Fibroblast of peridontal ligament (primary cell): Measurements from ENCODE around the gene FLVCR2.
"Not testable (repeated sequence)": the region's sequence is repeated elsewhere in the genome, so short reads cannot be mapped to it uniquely, and the experiment has no call there.

ENCODE experiments used
- DNase-seq: peaks from one replicate; pipeline ENCODE4 v3.0.0-alpha.2; 2010; ENCODE audit errors: extremely low read depth

FLVCR2 gene

DNA sequence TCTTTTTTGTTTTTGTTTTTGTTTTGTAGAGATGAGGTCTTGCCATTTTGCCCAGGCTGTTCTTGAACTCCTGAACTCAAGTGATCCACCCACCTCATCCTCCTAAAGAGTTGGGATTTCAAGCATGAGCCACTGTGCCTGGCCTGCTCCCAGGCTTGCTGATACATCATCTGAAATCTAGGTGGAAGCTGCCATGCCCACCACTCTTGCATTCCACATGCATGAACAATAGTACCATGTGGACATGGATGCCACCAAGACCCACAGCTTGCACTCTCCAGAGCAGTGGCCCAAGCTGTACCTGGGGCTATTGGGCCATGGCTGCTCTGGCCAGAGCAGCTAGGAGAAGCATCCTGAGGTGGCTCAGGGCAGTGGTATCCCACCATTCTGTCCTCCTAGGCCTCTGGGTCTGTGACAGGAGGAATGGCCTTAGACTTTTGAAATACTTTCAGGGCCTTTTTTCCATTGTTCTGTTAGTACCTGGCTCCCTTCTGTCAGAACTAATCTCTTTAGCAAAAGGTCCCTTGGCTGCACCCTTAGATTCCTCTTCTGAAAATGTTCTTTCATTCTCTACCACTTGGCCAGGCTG lies 13.7 kb downstream of the FLVCR2 start:
- DNase-seq = no peak

DNA sequence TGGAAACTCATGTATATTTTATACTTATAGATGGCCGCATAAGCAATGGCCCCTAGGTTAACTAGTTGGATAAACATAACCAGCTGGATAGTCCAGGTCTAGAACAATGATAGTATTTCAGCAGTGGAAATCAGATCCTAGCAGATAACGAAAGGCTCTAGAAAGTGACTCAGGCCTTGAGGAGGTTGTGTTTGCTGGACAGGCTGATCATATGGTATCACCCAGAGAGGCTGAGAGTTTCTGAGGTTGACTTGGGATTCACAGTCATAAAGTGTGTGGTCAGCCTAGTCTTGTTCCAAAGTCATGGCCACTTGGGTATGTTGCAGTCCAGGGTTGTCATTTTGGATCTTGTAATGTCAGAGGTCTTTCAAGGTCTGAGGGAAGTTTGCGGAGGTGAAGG lies 16.8 kb downstream of the FLVCR2 start:
- DNase-seq = no peak

DNA sequence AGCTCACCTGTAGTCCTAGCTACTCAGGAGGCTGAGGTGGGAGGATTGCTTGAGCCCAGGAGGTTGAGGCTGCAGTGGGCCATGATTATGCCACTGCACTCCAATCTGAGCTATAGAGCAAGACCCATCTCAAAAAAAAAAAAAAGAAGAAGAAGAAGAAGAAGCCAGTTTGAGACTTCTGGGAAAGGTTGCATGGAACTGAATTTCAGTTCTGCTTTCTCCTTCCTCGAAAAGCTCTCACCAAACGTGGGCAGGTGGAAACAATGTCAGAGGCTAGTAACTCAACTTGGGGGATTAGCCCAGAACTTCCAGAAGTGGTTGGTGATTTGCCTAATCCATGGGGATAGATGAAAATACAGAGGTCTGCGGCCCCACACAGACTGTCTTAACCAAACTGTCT lies 18.7 kb downstream of the FLVCR2 start:
- no peak for DNase-seq

DNA sequence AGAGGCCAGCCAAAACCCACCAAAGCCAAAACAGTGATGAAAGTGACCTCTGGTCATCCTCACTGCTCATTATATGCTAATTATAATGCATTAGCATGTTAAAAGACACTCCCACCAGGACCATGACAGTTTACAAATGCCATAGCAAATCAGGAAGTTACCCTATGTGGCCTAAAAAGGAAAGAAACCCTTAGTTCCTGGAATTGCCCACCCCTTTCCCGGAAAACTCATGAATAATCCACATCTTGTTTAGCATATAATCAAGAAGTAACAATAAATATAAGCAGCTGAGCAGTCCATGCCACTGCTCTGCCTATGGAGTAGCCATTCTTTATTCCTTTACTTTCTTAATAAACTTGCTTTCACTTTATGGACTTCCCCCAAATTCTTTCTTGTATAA lies 21.7 kb downstream of the FLVCR2 start:
- DNase-seq = not testable (repeated sequence)

DNA sequence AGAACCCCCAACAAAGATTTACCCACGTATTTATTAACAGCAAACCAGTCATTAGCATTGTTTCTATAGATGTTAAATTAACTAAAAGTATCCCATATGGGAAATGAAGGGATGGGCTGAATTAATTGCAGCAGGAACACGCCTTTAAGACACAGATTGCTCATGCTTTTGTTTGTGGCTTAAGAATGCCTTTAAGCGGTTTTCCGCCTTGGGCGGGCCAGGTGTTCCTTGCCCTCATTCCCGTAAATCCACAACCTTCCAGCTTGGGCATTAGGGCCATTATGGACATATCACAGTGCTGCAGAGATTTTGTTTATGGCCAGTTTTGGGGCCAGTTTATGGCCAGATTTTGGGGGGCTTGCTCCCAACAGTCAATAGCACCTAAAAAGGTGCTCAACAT lies 22.6 kb downstream of the FLVCR2 start:
- not testable (repeated sequence) for DNase-seq

DNA sequence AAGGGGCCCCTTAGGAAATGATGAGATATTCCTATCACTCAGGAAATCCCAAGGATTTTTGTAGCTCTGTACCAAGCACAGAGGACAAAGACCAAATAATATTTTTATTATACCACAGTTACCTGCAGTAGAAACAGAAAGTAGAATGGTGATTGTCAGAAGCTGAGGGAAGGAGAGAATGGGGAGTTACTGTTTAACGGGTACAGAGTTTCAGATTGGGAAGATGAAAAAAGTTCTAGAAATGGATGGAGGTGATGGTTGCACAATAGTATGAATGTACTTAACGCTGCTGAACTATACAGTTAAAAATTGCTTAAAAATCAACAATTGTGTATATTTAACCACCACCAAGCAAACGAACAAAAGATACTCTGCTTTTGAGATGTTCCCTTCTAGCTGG lies 24.1 kb downstream of the FLVCR2 start:
- no peak for DNase-seq

DNA sequence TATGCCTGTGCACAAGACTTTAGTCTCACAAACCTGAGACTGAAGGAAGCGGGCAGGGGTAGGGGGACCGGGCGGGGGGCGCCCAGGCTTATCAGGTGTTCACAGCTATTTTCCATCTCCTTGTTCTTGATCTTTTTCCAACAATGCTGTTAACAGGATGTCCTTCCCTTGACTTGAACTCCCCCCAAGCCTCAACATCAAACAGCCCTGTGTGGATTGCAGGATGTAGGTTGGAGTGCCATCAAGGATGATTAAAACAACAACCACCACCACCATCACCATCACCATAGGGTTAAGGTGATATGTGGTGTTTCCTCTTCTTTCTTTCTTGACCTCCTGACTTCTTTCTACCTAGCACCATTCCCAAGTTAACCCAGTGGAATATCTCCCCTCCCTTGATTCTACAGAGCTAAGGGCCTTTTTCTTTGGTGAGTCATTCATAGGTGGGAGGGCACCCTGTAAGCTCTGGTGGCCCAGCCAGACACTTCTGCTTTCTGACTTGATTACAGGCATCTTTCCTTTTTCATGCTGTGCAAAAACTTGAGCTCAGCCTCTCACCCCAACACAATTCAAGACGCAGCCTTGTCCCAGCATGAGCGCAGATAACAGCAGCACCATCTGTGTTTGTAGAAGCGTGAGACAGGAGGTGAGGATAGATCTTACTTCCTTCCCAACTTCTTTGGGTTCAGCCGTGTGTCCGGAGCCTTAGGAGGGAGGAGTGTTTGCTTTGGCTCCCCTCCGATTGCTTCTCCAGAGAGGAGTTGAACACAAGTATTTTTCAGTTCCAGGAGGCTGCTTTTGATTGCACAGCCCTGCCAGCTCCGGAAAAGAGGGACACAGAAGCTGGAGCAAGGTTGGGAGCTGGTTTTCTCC lies 26.8 kb downstream of the FLVCR2 start:
- DNase-seq = peak; percentile 16

DNA sequence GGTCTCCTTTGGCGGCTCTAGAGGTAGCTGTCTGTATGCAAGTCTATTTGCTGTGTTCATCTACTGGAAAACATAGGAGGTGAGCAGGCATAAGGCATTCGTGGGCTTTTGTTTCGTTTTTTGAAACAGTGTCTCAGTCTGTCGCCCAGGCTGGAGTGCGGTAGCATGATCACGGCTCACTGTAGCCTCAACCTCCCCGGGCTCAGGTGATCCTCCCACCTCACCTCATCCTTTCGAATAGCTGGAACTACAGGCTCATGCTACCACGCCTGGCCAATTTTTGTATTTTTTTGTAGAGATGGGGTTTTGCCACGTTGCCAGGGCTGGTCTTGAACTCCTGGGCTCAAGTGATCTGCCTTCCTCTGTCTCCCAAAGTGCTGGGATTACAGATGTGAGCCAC lies 27.5 kb downstream of the FLVCR2 start:
- no peak for DNase-seq

DNA sequence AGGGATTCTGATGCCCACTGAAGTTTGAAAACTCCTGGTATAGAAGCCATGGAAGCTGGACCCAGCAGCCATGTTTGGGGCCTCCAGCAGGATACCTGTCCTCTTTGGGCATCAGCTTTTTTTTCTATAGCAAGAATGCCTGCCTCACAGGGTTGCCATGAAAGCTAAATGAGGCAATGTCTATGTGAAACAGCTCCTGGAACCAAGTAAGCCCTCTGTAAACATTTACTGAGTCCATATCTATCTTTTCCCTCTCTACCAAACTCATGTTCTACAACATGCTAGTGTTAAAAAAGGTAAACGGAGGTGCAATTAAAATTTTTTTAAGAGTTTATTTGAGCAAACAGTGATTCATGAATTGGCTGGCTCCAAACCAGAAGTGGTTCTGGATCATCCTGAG lies 28.6 kb downstream of the FLVCR2 start:
- DNase-seq = no peak

DNA sequence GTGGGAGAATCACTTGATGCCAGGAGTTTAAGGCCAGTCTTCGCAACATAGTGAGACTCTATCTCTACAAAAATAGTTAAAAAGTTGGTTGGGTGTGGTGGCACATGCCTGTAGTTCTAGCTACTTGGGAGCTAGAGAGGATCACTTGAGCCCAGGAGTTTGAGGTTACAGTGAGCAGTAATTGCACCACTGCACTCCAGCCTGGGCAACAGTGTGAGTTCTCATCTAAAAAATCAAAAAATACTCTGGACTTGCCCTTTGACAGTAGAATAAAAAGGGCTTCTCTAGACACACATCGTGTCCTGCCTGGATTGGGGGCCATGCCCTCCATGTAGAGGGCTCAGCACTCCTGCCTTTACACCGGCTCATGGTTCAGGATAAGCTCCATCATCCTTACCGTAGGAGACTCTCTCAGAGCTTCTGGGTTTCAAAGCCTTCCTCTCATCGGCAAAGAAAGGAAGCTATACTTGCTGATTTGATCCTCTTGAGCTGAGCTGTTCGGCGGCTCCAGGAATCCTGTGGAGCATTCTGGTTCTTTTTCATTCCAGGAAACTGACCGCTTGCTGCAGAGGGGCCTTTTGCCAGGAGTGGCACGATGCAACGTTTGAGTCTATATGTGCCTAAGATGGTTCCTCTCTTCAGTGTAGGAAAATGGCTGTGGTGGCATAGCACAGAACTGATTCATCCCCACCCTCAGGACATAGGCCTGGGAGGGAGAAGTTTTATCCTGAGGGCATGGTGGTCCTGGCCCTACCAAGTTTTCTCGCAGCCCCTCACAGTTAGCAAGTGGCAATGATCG lies 29.6 kb downstream of the FLVCR2 start:
- DNase-seq = no peak

DNA sequence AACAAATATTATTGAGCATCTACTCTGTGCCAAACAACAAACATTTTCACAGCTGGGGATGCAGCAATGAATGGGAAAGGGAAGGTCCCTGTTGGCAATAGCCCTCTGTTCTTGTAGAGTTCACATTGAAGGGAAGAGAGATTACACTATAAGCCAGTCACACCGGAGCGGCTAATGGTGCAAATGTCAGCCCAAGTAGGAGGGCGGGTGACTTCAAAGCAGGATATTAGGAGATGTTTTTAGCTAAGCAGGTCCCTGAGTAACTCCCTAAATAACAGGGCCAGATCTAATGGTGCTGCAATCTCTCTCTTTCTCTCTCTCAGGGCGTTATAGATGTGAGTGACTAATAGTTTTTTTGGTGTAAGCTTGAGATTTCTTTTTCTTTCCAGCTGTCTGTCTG lies 30.7 kb downstream of the FLVCR2 start:
- no peak for DNase-seq

DNA sequence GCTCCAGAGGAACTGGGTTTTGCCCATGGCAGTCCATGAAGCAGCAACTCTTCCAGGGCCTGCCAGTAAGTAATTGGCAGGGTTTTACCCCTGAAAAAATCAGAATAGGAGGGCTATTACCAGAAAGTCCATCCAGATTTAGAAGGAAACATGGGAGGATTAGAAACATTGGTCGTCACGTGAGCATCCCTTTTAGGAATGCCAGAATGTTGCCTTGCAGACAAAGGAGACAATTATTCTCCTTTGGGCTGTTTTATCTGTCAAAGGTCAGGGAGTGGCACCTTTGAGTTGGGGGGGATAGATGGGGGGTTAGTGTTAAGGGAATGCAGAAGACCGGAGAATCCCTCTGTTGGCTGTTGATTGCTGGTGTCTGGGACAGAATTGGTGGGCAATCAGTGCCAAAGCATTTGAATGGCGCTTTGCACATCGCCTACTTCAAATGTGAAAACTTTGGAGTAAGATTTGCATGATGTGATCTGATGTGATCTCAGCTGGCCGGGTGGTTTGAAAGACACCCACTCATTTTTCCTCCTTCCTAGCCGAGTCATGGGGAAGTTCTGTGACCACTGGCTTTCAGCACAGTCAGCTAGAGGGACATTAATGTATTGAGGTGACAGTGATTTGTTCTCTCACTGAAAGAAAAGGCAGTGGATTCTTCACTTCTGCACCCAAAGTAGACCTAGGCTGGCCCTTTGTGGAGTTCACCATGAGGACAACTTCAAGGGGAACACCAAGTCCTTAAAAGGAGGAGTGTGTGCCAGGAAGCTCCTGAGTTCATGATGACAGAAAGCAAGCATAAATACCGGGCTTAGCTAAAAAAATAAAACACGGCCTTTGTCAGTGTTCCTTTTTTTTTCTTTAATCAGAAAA lies 31.4 kb downstream of the FLVCR2 start:
- no peak for DNase-seq

DNA sequence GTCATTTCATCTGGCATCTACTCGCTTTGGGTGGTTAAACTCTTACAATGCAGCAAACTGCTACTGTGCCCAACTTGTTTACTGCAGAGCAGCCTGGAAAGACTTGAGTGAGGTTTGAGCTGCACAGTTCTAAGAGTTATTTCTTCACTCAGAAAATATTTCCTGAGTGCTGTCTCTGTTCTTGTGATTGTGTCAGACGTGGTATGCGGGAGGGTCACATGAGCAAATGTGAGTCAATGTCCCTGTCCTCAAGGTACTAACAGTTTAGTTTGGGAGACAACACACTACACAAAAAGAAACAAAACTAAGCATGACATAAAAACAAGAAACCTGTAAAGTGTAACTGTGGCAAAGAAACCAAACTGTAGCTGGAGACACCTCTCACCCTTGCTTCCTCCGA lies 32.4 kb downstream of the FLVCR2 start:
- DNase-seq = no peak

DNA sequence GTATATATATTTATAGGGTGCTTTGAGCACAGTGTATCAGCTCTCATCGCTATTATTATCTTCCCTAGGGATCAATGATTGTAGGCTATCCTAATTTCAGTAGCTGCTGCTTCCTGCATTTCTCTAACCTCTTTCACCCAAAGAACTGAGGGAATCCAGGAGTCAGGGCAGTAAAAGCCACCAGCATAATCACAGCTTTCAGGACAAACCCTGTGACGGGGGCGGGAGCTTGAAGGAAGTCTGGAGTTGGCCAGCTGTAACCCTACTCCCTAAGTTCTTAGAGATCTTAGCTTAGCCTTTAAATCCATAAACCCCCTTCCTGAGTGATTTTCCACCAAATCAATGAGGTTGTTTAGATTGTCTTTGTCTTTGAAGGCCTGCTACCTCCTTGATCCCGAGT lies 33.7 kb downstream of the FLVCR2 start:
- no peak for DNase-seq

DNA sequence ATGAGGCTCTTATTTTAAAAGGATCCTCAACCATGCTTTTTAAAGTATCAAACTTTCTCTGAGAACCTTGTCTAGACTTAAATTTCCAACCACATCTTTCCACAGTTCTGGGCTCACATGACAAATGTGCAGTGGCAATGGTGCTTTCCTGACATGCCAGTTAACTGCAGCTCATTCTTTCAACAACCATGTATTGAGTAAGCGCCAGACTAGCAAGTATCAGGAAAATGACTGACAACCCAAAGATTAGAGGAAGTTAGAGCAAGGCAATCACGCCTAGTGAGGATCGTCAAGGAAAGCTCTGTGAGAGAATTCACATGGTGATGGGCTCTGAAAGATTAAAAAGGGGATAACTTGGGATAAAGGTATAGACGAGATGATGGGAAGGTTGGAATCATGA lies 35.8 kb downstream of the FLVCR2 start:
- DNase-seq = no peak

DNA sequence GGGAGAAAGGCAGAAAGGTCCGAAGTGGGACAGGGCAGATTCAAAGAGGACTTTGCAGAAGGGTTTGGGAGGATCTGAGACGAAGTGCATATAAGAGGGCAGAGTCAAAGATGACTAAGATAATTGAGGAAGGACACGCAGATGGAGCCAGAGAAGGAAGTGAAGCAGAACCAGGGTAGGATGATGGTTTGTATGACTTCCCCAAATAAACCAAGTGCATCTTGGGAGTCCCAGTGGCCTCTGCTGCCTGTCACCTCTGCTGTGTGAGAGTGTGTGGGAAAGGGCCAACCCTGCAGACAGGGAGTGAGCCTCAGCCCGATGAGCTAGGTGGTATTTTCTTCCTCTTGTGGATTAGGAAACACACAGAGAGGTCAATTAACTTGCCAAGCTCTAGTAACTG lies 36.8 kb downstream of the FLVCR2 start:
- no peak for DNase-seq

DNA sequence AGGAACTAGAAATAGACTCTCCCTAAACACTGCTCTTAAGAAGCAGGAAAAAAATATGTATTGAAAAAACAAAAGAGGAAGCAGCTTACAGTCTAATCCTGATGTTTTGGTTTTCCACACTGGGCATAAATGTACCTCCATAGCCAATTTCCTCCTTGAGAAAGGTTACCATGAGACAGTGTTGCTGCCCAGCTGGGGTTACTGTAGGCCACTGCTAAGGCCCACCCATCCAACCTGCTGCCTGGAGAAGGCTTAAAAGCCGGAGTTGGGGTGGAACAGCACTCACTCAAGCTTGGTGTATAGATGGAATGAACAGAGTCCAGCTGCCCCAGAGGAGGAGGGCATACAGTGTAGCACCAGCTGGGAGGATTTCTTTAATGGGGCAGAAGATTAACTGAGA lies 41.1 kb downstream of the FLVCR2 start:
- no peak for DNase-seq

DNA sequence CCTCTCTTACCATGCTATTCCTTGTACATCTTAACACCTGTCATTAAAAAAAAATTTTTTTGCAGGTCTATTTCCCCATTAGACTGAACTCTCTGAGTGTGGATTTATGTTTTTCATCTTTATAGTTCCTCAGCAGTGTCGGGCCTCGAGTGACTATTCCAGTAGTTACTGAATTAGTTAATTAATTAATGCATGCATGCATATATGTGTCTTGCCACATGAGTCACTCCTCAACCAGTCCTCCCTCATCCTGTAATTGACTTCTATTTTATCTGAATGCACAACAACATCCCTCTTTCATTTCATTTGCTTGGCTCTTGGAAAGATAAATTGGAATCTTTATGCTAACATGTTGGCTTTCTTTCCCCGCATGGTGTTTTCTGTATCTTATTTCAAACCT lies 46.6 kb downstream of the FLVCR2 start:
- no peak for DNase-seq

DNA sequence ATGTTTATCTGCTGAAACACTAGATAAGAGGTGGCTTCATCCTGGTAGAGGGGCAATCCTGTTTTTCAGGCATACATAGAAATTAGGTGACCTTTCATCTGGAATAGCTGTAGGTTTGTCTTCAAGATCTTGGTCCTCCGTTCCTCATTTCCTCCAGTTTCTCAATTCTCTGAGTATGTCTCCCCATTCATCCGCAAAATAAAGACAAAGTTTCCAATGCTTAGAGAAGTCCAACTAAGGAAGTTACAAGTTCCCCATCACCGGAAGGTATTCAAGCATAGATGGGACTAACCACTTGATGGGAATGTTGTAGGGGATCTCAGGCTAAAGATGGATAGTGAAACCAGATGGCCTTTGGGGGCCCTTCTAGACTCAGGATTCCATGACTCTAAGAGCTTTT lies 48.0 kb downstream of the FLVCR2 start:
- no peak for DNase-seq

DNA sequence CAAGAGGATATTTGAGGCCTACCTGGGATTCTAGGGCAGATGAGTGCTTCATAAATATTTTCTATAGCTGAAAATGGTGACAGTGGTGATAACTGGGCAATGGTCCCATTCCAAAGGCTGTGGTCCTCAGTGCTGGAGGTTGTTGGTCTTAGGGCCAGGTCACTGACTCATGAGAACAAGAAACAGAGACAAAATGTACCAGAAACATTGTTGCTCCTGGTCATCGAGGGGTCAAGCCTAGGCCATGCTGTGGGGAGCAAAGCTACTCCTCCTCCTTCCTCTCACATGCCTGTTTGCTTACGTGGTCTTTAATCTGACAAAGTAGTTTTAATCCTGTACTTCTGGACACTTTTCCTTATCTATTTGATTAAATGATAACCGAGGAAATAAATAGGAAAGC lies 48.4 kb downstream of the FLVCR2 start:
- no peak for DNase-seq

DNA sequence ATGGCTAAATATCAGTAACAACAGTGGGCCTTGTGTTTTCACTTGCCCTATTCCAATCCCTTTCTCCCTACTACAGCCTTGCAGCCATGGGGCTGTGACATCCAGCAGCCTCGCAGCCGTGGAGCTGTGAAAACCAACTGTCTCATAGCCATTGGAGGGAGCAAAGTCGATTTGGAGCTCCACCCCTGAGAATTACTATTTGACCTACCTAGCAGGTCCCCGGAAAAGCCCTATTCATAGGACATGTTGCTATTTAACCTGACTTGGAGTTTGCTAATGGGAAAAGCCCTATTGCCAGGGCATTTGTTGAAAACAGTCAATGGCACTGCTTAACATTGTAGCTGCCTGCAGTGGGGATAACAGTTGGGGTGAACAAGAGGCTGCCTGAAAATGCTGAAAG lies 49.0 kb downstream of the FLVCR2 start:
- no peak for DNase-seq

DNA sequence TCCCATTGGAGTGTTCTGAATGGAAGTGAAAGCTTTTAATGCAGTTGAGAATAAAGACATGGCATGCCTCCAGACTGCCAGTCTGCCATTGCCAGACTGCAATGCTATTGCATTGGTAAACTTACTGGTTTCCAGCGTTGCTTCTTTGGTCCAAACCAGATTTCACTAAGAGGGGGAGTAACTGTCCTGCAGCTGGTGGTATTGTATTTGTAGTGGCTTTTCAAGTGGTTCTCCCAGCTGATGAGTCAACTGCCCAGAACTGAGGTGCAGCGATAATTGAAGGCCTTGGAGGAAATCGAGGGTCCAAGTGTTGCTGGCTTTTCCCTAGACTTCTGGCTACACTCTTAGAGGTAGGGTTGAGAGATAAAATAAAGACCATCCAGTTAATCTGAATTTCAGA lies 50.4 kb downstream of the FLVCR2 start:
- DNase-seq = peak; percentile 2
